ENCODE measurements around the gene GGT1.

- no peak for TF ChIP-seq CTCF (conservative IDR thresholded peaks at IDR 0.05; ENCODE audit: low read depth in 2 of 2)
- TF ChIP-seq EZH2 (IDR thresholded peaks at IDR 0.05; ENCODE audit: low read depth, unreplicated experiment), result no peak
- no peak for TF ChIP-seq ETS1 (IDR thresholded peaks at IDR 0.05)
Observed at GRCh38 chr22:24595228-24595627, 7.8 kb upstream of the GGT1 start.
